ENCODE results near the gene TANK.
"Not testable (repeated sequence)": the region's sequence is repeated elsewhere in the genome, so short reads cannot be mapped to it uniquely, and the experiment has no call there.

The TANK gene

DNA sequence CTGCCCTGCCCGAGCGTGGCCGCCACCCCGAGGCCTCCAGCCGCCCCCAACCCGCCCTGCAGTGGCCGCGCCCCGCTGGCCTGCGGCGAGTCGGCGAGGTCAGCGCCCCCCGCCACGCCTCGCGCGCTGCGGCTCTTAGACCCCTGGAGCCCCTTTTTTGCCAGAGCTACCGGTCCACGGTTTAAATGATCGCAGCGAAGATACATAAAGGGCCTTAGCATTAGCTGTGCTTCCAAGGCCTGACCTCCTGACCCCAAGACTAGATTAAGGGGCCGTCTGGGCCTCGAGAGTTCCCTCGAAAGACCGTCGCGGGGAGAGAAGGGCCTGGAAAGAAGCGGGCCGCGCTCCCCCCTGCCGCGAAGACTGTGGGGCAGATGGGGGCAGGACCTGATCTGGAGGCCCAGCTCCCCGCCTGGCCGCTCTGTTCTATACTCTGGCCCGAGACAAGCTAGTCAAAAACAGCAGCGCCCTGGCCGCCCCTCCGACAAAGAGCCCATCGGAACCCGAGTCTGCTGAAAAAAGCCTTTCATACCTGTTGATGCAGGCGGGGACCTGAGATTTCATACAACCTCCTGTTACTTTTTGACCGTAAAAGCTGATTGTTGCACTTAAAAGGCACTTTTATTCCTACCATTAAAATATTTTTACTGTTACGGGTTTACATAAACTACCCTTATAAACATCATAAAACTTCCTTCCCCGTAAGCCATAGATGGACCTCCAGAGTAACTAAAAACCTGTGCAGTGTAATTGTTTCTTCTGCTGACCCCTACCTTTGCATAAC lies 79.3 kb downstream of the TANK start:
- no peak overlapping the region for H3K4me3 ChIP-seq (ENCODE audit: low read depth, low read length)
- no peak for DNase-seq (ENCODE audit: low read depth)
- no peak for TF ChIP-seq MAX (IDR thresholded peaks at IDR 0.05; ENCODE audit: low read depth, low read length)
- no peak for TF ChIP-seq MYC (IDR thresholded peaks at IDR 0.05; ENCODE audit: low read depth, low read length)
- no peak for TF ChIP-seq POLR2A (IDR thresholded peaks at IDR 0.05; ENCODE audit: extremely low read depth, insufficient read length)
- TF ChIP-seq, protein P1, sequence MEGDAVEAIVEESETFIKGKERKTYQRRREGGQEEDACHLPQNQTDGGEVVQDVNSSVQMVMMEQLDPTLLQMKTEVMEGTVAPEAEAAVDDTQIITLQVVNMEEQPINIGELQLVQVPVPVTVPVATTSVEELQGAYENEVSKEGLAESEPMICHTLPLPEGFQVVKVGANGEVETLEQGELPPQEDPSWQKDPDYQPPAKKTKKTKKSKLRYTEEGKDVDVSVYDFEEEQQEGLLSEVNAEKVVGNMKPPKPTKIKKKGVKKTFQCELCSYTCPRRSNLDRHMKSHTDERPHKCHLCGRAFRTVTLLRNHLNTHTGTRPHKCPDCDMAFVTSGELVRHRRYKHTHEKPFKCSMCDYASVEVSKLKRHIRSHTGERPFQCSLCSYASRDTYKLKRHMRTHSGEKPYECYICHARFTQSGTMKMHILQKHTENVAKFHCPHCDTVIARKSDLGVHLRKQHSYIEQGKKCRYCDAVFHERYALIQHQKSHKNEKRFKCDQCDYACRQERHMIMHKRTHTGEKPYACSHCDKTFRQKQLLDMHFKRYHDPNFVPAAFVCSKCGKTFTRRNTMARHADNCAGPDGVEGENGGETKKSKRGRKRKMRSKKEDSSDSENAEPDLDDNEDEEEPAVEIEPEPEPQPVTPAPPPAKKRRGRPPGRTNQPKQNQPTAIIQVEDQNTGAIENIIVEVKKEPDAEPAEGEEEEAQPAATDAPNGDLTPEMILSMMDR (IDR thresholded peaks at IDR 0.05; ENCODE audit: low read depth, low read length): no peak

DNA sequence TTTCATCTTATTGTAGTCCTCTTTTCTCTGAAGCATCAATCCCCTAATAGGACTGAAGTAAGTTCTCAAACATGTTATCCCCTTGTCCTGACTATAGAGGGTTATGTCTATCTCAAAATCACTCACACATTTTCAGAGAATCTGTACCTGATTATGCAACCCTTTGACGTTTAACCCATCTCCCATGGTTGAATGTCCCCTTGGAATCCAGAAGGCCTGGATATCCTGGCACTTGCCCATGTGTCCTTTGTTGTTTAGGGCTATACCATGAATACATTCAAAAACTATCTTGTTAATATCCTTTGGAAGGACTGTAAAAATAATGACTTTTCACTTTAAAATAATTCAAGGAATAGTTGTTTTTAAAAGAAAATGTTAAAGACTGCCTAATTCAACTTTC lies 81.7 kb downstream of the TANK start:
- H3K4me3 ChIP-seq (ENCODE audit: low read depth, low read length): no peak overlapping the region
- DNase-seq (ENCODE audit: low read depth): no peak
- TF ChIP-seq POLR2A (IDR thresholded peaks at IDR 0.05; ENCODE audit: extremely low read depth, insufficient read length) (no peak), MAX (IDR thresholded peaks at IDR 0.05; ENCODE audit: low read depth, low read length) (no peak), MYC (IDR thresholded peaks at IDR 0.05; ENCODE audit: low read depth, low read length) (no peak)
- TF ChIP-seq, protein P1 (IDR thresholded peaks at IDR 0.05; ENCODE audit: low read depth, low read length): no peak

DNA sequence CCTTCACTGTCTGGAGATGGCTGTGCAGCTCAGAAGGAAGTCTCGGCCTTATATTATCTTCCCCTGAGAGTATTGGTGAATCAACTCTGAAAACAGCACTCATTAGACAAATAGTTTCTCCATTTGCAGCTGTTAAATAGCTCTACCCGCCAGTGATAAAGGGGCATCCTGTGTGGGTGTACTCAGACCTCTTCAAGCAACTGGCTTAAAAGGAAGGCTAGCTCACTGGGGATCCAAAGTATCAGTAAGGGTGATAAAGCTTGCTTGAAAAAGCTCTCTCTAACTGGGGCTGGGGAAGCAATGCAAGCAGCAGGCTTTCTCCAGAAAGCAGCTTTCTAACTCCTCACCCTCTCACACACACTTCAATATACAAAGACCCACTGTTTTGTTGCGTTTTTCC lies 83.1 kb downstream of the TANK start:
- no peak for DNase-seq (ENCODE audit: low read depth)
- TF ChIP-seq, protein P1 (IDR thresholded peaks at IDR 0.05; ENCODE audit: low read depth, low read length): no peak
- no peak for TF ChIP-seq MYC (IDR thresholded peaks at IDR 0.05; ENCODE audit: low read depth, low read length)
- no peak for TF ChIP-seq MAX (IDR thresholded peaks at IDR 0.05; ENCODE audit: low read depth, low read length)
- TF ChIP-seq POLR2A (IDR thresholded peaks at IDR 0.05; ENCODE audit: extremely low read depth, insufficient read length): no peak
- no peak overlapping the region for H3K4me3 ChIP-seq (ENCODE audit: low read depth, low read length)

- TF ChIP-seq MYC (IDR thresholded peaks at IDR 0.05; ENCODE audit: low read depth, low read length) (no peak), POLR2A (IDR thresholded peaks at IDR 0.05; ENCODE audit: extremely low read depth, insufficient read length) (no peak), MAX (IDR thresholded peaks at IDR 0.05; ENCODE audit: low read depth, low read length) (no peak)
- TF ChIP-seq, protein P1 (IDR thresholded peaks at IDR 0.05; ENCODE audit: low read depth, low read length): no peak
- no peak overlapping the region for H3K4me3 ChIP-seq (ENCODE audit: low read depth, low read length)
- DNase-seq (ENCODE audit: low read depth): no peak
These were observed 83.7 kb downstream of the TANK start for GRCh38 chr2:161243905-161244304.

DNA sequence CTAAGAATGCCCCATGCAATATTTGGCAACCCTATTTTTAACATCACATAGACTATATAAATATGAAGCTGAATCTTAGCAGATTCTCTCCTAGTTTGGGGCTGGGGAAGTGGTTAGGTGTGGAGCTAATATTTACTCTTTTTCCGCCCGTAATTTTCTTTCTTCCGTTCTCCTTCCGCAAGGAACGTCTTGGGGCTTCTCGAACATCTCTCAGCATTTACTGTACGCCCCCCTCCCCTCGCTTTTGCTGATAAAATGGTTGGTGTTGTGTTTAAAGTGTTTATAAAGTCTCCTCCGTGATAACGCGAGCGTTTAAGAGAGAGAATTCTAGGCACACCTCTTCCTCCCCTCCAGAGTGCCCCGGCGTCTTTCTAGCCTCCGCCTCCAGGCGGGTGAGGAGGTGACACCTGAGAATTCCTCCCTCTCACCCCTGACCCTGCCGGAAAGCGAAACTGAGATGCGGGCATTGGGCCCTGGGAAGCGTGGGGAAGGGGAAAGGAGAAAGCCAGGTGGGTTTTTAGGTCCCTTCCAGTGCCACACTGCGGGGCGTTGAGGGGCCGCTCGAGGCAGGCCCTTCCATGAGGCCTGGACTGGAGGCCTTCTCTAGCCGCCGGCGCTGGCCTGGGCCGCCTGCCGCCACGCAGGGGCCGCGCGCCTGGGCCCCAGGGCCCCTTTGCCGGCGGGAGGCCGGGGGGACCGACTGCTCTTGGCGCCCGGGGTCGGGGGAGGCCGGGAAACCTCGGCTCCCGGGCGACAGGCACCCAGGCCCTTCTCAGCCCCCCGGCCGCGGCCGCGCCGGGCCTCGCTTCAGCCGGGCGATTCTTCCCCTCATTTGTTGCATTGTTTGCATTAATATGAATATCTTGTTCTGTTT lies 84.4 kb downstream of the TANK start:
- DNase-seq (ENCODE audit: low read depth); H3K4me3 ChIP-seq (ENCODE audit: low read depth, low read length): not testable (repeated sequence)

DNA sequence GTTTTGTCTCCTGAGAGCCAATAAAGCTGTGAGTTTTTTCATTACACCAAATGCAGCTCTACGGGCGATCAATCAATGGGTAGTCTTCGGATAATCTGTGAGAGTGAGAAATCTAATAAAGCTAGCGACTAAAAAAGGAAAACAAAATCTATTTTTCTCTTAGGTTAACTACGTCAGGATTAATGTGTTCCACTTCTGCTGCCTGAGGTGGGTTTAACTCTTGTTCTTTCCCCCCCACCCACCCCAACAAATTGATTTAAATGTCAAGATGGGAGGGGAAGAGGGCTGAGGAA lies 85.0 kb downstream of the TANK start:
- DNase-seq (ENCODE audit: low read depth): no peak
- H3K4me3 ChIP-seq (ENCODE audit: low read depth, low read length): no peak overlapping the region
- TF ChIP-seq, protein P1 (IDR thresholded peaks at IDR 0.05; ENCODE audit: low read depth, low read length): no peak
- no peak for TF ChIP-seq MAX (IDR thresholded peaks at IDR 0.05; ENCODE audit: low read depth, low read length)
- TF ChIP-seq MYC (IDR thresholded peaks at IDR 0.05; ENCODE audit: low read depth, low read length): no peak
- no peak for TF ChIP-seq POLR2A (IDR thresholded peaks at IDR 0.05; ENCODE audit: extremely low read depth, insufficient read length)
